Natural killer cell (primary cell): ENCODE measurements around the gene GRWD1. TPM values are rescaled to one million over a fixed set of nuclear protein-coding genes. Genes with fewer than 3 reads are reported as not detected.

ENCODE experiments used
- ATAC-seq, 3 donors: fragments of 150-1000 bp in 2 of 3; fragments of 200-7000 bp in 1 of 3; cut with Tn5 transposase; 1 replicate in 1 of 3; 2 replicates in 2 of 3; pipeline ENCODE4 v1.10.0; 2021; ENCODE audit warnings: mild to moderate bottlenecking in 2 of 3, moderate library complexity in 2 of 3
- DNase-seq, 2 donors: peaks; one replicate each; pipeline versions ENCODE4 v3.0.0 to v3.0.0-alpha.2; 2013 to 2021; ENCODE audit warnings: mixed read lengths in 1 of 2
- H3K27ac ChIP-seq: one replicate; pipeline ENCODE4 v1.5.1; 2013; ENCODE audit warnings: mild to moderate bottlenecking, low read length
- H3K27me3 ChIP-seq: one replicate; pipeline ENCODE4 v1.6.1; 2013; ENCODE audit warnings: low read length; ENCODE audit not compliant: control insufficient read depth, insufficient read depth
- H3K36me3 ChIP-seq: one replicate; pipeline ENCODE4 v1.6.1; 2013; ENCODE audit warnings: low read length; ENCODE audit not compliant: control insufficient read depth, insufficient read depth
- H3K4me1 ChIP-seq: one replicate; pipeline ENCODE4 v1.6.1; 2013; ENCODE audit warnings: low read length; ENCODE audit not compliant: control insufficient read depth, insufficient read depth
- H3K4me3 ChIP-seq: one replicate; pipeline ENCODE4 v1.5.1; 2013; ENCODE audit warnings: low read length
- H3K9me3 ChIP-seq: one replicate; pipeline ENCODE4 v1.6.1; 2013; ENCODE audit warnings: low read length; ENCODE audit not compliant: control insufficient read depth, insufficient read depth
- H3K27ac Mint-ChIP-seq, 2 donors: one replicate each; pipeline ENCODE4 v1.8.0; 2022; ENCODE audit warnings: mild to moderate bottlenecking in 2 of 2, mixed read lengths in 2 of 2, moderate library complexity in 1 of 2
- H3K27me3 Mint-ChIP-seq, 2 donors: one replicate each; pipeline ENCODE4 v1.8.0; 2022; ENCODE audit warnings: low read depth in 2 of 2, mixed read lengths in 2 of 2
- H3K36me3 Mint-ChIP-seq: one replicate; pipeline ENCODE4 v1.8.0; 2022; ENCODE audit warnings: mixed read lengths
- H3K4me1 Mint-ChIP-seq, 2 donors: one replicate each; pipeline ENCODE4 v1.8.0; 2022; ENCODE audit warnings: mixed read lengths in 2 of 2
- H3K4me3 Mint-ChIP-seq: one replicate; pipeline ENCODE4 v1.8.0; 2022; ENCODE audit warnings: mild to moderate bottlenecking, moderate library complexity, mixed read lengths
- H3K9me3 Mint-ChIP-seq, 2 donors: one replicate each; pipeline ENCODE4 v1.8.0; 2022; ENCODE audit warnings: mixed read lengths in 2 of 2
- CTCF ChIP-seq: fragments of 200-600 bp; IDR thresholded peaks from one replicate; pipeline ENCODE4 v1.8.0; 2022; ENCODE audit warnings: antibody characterized with exemption
- WGBS: methylation state at CpG from one replicate; pipeline ENCODE4 v1.1.7; 2013; ENCODE audit warnings: missing lambda C conversion rate; ENCODE audit not compliant: insufficient coverage; 5-methylcytosine and 5-hydroxymethylcytosine counted together
- intact Hi-C: fragments of 100-400 bp; cut with micrococcal nuclease; formaldehyde crosslinking; loops from one replicate; pipeline ENCODE4 v1.14.2; 2022
- total RNA-seq, 4 donors: library from RNA; stranded (reverse); fragments of 120-200 nt in 1 of 4; gene quantifications; one replicate each; pipeline versions ENCODE4 v1.2.3 to v1.2.4, GENCODE V29; 2013 to 2022

Gene GRWD1
- total RNA-seq, 3 donors from 2014 or later (not counting 1 experiment from before 2014, with no cell fraction given) = 14.2 to 29.0 (median 16.7) TPM

- peaks cover 36% of the 10 kb centered on the region for H3K36me3 ChIP-seq
- peaks cover 22 to 49% of the 10 kb centered on the region in 2 donors for H3K4me1 Mint-ChIP-seq
- H3K4me3 Mint-ChIP-seq = no peak overlapping the region
- no peak overlapping the region for H3K27ac Mint-ChIP-seq
- no peaks in the 10 kb centered on the region for H3K27me3 ChIP-seq
- H3K9me3 Mint-ChIP-seq = no peaks in the 10 kb centered on the region
- DNase-seq = no peak
- H3K4me1 ChIP-seq = peaks cover 32% of the 10 kb centered on the region
- intact Hi-C loops = no loop called here
- H3K36me3 Mint-ChIP-seq = no peaks in the 10 kb centered on the region
- no peaks in the 10 kb centered on the region for H3K27me3 Mint-ChIP-seq
- no peaks in the 10 kb centered on the region for H3K9me3 ChIP-seq
- TF ChIP-seq CTCF = no peak
- H3K27ac ChIP-seq = no peak overlapping the region
- no peak overlapping the region for H3K4me3 ChIP-seq
- no peak for ATAC-seq
- 95% methylated on average over 9 of the region's 9 CpGs for WGBS
Observed at GRCh38 chr19:48476176-48476575, 30.4 kb downstream of the GRWD1 start.

- H3K27ac Mint-ChIP-seq = no peak overlapping the region
Observed at GRCh38 chr19:48477067-48477685, 31.4 kb downstream of the GRWD1 start.

GRCh38 chr19:48477698-48478338, 32.0 kb downstream of the GRWD1 start:
- peaks cover 23 to 43% of the 10 kb centered on the region in 2 donors for H3K4me1 Mint-ChIP-seq
- H3K27ac Mint-ChIP-seq = no peak overlapping the region
- ATAC-seq (no peak), DNase-seq (no peak)
- Histone ChIP-seq H3K27ac (no peak overlapping the region), H3K27me3 (no peaks in the 10 kb centered on the region), H3K36me3 (peaks cover 27% of the 10 kb centered on the region), H3K9me3 (no peaks in the 10 kb centered on the region), H3K4me1 (peaks cover 37% of the 10 kb centered on the region), H3K4me3 (no peak overlapping the region)
- TF ChIP-seq CTCF = no peak
- H3K36me3 Mint-ChIP-seq = no peaks in the 10 kb centered on the region
- intact Hi-C loops = no loop called here
- WGBS = 91% methylated on average over 22 of the region's 22 CpGs
- no peaks in the 10 kb centered on the region for H3K27me3 Mint-ChIP-seq
- no peak overlapping the region for H3K4me3 Mint-ChIP-seq
- no peaks in the 10 kb centered on the region for H3K9me3 Mint-ChIP-seq

More at GRCh38 chr19:48477067-48477685, 31.4 kb downstream of the GRWD1 start:
- peaks cover 37% of the 10 kb centered on the region for H3K4me1 ChIP-seq
- intact Hi-C loops = no loop called here
- no peak for TF ChIP-seq CTCF
- peaks cover 30% of the 10 kb centered on the region for H3K36me3 ChIP-seq
- 90% methylated on average over 10 of the region's 10 CpGs for WGBS
- Mint-ChIP-seq H3K27me3 (no peaks in the 10 kb centered on the region), H3K36me3 (no peaks in the 10 kb centered on the region), H3K4me3 (no peak overlapping the region), H3K9me3 (no peaks in the 10 kb centered on the region), H3K4me1 (peaks cover 23 to 47% of the 10 kb centered on the region in 2 donors)
- no peak overlapping the region for H3K4me3 ChIP-seq
- DNase-seq (no peak), ATAC-seq (no peak)
- H3K27ac ChIP-seq = no peak overlapping the region
- no peaks in the 10 kb centered on the region for H3K9me3 ChIP-seq
- no peaks in the 10 kb centered on the region for H3K27me3 ChIP-seq
